Lower leg skin (tissue), 4 donors: ENCODE results near the gene MITF. TPM values are rescaled to one million over a fixed set of nuclear protein-coding genes. Genes with fewer than 3 reads are reported as not detected.

ENCODE experiments used
- DNase-seq, 2 donors: peaks; one replicate each; pipeline ENCODE4 v3.0.0-alpha.2; 2019; ENCODE audit warnings: low spot score in 2 of 2
- H3K4me3 ChIP-seq: fragments of 200-600 bp; sonication (generic); 2 replicates; pipeline ENCODE4 v1.5.1; 2017; ENCODE audit warnings: mild to moderate bottlenecking, low read depth; ENCODE audit not compliant: poor library complexity, severe bottlenecking
- CTCF ChIP-seq, 3 donors: fragments of 450-650 bp; IDR thresholded peaks; one replicate each; pipeline ENCODE4 v1.5.1; 2016; ENCODE audit warnings: antibody characterized with exemption in 3 of 3, mild to moderate bottlenecking in 3 of 3, moderate library complexity in 2 of 3
- POLR2A ChIP-seq, 2 donors: fragments of 450-650 bp; IDR thresholded peaks; one replicate each; pipeline ENCODE4 v1.6.1; 2016 to 2017; ENCODE audit warnings: antibody characterized with exemption in 2 of 2, mild to moderate bottlenecking in 1 of 2, moderate library complexity in 1 of 2
- WGBS, 2 donors: methylation state at CpG; one replicate each; pipeline ENCODE4 v1.1.5; 2018; 5-methylcytosine and 5-hydroxymethylcytosine counted together
- intact Hi-C: fragments of 100-400 bp; cut with DNase I; formaldehyde crosslinking; loops from one replicate; pipeline ENCODE4 v1.15.0; 2023; ENCODE audit warnings: low total_unique reads
- total RNA-seq, 4 donors: library from RNA; depleted of rRNA; stranded (reverse); fragments of >200 nt; gene quantifications; one replicate each; pipeline ENCODE4 v1.1.0, GENCODE V29; 2016

The MITF gene
- total RNA-seq, 4 donors from 2014 or later, result 12.9 to 22.9 (median 17.1) TPM

GRCh38 chr3:69879051-69879450, 139.8 kb downstream of the MITF start:
- no peak for DNase-seq
- intact Hi-C loops, result no loop called here
- TF ChIP-seq POLR2A (IDR thresholded peaks at IDR 0.05), result no peak
- no peak for TF ChIP-seq CTCF (IDR thresholded peaks at IDR 0.05)
- 94 to 98% methylated on average over 14 of the region's 14 CpGs for WGBS, 2 donors
- no peak overlapping the region for H3K4me3 ChIP-seq

- DNase-seq, result no peak
- intact Hi-C loops, result no loop called here
- WGBS, 2 donors, result 90 to 92% methylated on average over 4 of the region's 4 CpGs
- H3K4me3 ChIP-seq, result no peak overlapping the region
- TF ChIP-seq CTCF (IDR thresholded peaks at IDR 0.05), result no peak
- no peak for TF ChIP-seq POLR2A (IDR thresholded peaks at IDR 0.05)
These were observed 140.9 kb downstream of the MITF start for GRCh38 chr3:69880069-69880640.

DNA sequence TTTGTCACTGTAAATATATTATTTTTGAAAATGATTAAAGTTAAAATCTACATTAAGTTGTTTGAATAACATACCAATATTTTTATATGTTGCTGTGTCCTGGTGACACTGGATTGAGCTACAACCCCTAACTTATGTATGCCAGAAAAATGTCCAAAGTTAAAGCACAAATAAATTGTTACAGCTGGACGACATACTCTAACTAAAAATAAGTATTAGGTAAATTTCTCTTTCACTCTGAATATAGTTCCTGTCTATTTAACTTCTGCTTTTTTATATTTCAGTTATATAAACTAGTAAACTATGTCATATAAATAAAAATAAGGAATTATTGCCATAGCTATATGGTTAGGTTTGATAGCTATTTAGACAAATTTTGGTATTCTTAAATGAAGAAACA, 141.8 kb downstream of the MITF start:
- 64 to 67% methylated on average over 1 of the region's 1 CpG for WGBS, 2 donors
- intact Hi-C loops, result no loop called here
- TF ChIP-seq CTCF (IDR thresholded peaks at IDR 0.05), result no peak
- no peak for TF ChIP-seq POLR2A (IDR thresholded peaks at IDR 0.05)
- DNase-seq, result no peak
- no peak overlapping the region for H3K4me3 ChIP-seq

DNA sequence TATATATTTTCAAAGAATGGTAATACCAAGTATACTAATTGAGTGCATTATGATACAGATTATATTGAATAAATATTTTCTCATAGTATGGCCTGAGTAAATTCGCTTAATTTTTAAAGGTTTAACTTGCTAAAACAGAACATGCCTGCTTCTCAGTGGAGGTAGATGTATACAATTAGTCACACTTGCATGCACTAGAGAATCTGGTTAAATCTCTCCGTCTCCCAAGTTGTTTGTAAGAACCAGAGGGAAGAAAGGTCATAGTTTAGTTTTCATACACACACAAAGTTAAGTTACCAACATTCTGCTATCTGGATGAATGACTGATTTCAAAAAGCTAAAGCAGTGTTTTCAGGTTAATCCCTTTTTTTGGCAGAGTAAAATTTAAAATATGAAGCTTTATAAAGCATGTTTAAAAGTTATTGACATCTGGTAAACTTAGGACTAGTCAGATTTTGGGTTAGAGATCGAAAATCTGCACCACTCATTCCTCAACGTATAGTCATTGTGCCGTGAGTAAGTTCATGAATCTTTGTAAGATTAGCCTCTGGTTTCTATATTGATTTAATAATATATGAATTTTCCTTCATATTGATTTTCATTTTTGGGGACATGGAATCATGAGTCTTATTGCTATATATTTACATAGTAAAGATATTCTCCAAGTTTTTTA, 142.6 kb downstream of the MITF start:
- no peak for TF ChIP-seq CTCF (IDR thresholded peaks at IDR 0.05)
- no peak for TF ChIP-seq POLR2A (IDR thresholded peaks at IDR 0.05)
- intact Hi-C loops, result no loop called here
- WGBS, 2 donors, result 93 to 97% methylated on average over 5 of the region's 5 CpGs
- DNase-seq, result no peak
- H3K4me3 ChIP-seq, result no peak overlapping the region

DNA sequence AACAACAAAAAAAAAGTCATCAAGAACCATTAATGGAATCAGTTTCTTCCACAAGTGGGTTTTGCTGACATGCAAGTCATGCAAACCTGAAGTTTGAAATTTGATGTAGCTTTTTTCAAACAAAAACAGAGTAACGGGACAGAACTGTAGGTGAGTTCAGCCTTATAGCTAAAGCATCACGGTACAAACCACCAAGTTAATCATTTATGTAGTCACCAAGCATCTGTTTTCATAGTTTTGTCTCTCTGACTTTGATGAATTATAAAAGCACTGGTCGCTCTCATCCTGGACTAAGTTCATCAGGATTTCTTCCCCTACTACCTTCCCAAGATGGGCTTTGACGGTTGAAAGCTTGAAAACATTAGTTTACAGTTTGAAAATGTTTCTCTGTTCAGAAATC, 143.3 kb downstream of the MITF start:
- TF ChIP-seq POLR2A (IDR thresholded peaks at IDR 0.05), result no peak
- TF ChIP-seq CTCF (IDR thresholded peaks at IDR 0.05), result no peak
- intact Hi-C loops, result no loop called here
- WGBS, 2 donors, result 93 to 97% methylated on average over 4 of the region's 4 CpGs
- no peak for DNase-seq
- no peak overlapping the region for H3K4me3 ChIP-seq
